ENCODE results near the gene AOPEP. TPM values are rescaled to one million over a fixed set of nuclear protein-coding genes. Genes with fewer than 3 reads are reported as not detected.

Gene AOPEP
- total and polyA plus RNA-seq, 2 donors: 9.6 to 36.5 TPM

GRCh38 chr9:95126739-95127138 is 400.2 kb downstream of the AOPEP start:
- no peak for DNase-seq (ENCODE audit: low read depth in 6 of 9, low spot score in 9 of 9)
- H3K27ac ChIP-seq (ENCODE audit: low read depth in 1 of 2, low read length in 1 of 2): no peak overlapping the region
- peaks cover 0 to 11% of the 10 kb centered on the region in 2 donors for H3K36me3 ChIP-seq (ENCODE audit: control insufficient read depth in 2 of 2, insufficient read depth in 2 of 2, low read length in 1 of 2)
- H3K4me3 ChIP-seq (ENCODE audit: low read length in 2 of 2): no peak overlapping the region
- H3K9me3 ChIP-seq (ENCODE audit: control insufficient read depth in 2 of 2, insufficient read depth in 1 of 2, low read length in 1 of 2): no peaks in the 10 kb centered on the region
- WGBS: 96% methylated on average over 9 of the region's 9 CpGs
- peaks cover 0 to 4% of the 10 kb centered on the region in 2 donors for H3K4me1 ChIP-seq (ENCODE audit: control insufficient read depth in 2 of 2, insufficient read depth in 2 of 2, low read length in 2 of 2)
- no peaks in the 10 kb centered on the region for H3K27me3 ChIP-seq (ENCODE audit: control insufficient read depth in 2 of 2, insufficient read depth in 1 of 2, low read length in 1 of 2)

DNA sequence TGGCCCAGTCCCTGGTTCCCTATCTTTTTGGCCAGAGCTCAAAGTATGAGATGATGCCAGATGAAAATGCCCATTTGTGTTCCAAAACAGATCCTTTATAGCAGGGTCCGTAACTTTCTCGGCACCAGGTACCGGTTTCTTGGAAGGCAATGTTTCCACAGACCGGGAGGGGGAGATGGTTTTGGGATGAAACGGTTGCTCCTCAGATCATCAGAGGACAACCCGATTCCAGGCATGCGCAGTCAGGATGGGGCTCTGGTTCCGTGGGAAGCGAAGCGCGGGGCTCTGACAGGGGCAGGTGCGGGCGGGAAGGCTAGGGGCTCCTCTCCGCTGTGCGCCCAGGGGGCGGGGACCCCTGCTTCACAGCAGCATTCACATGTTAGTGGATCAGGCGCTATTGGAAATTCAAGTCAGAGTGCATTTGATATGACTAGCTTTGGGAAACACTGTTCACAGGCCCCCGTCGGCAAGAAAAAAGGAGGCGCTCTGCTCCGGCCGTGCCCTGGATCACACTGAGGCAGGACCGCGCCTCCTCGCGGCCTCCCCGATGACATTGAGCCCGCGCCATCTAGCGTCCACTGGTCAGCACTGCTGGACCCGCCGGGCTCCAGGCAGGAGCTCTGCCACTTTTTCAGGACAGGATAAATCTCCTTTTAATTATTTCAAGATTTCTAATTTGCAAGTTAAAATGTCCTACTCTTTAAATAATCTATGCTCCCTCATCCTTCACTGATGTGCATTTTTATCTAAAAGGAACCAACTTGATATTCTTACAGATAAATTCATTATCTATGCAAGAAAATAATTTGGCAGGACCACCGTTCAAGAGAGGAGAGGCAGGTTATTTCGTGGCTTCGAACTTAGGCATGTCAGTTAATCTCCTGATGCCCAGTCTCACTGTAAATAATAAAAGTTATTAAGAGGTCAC is 401.0 kb downstream of the AOPEP start:
- peaks cover 0 to 4% of the 10 kb centered on the region in 2 donors for H3K4me1 ChIP-seq (ENCODE audit: control insufficient read depth in 2 of 2, insufficient read depth in 2 of 2, low read length in 2 of 2)
- no peaks in the 10 kb centered on the region for H3K27me3 ChIP-seq (ENCODE audit: control insufficient read depth in 2 of 2, insufficient read depth in 1 of 2, low read length in 1 of 2)
- 35% methylated on average over 35 of the region's 35 CpGs for WGBS
- peaks cover 0 to 10% of the 10 kb centered on the region in 2 donors for H3K36me3 ChIP-seq (ENCODE audit: control insufficient read depth in 2 of 2, insufficient read depth in 2 of 2, low read length in 1 of 2)
- no peak overlapping the region for H3K4me3 ChIP-seq (ENCODE audit: low read length in 2 of 2)
- peak in 8 of 9 donors; percentile 9 to 75 (median 46) for DNase-seq (ENCODE audit: low read depth in 6 of 9, low spot score in 9 of 9)
- no peak overlapping the region for H3K27ac ChIP-seq (ENCODE audit: low read depth in 1 of 2, low read length in 1 of 2)
- no peaks in the 10 kb centered on the region for H3K9me3 ChIP-seq (ENCODE audit: control insufficient read depth in 2 of 2, insufficient read depth in 1 of 2, low read length in 1 of 2)

DNA sequence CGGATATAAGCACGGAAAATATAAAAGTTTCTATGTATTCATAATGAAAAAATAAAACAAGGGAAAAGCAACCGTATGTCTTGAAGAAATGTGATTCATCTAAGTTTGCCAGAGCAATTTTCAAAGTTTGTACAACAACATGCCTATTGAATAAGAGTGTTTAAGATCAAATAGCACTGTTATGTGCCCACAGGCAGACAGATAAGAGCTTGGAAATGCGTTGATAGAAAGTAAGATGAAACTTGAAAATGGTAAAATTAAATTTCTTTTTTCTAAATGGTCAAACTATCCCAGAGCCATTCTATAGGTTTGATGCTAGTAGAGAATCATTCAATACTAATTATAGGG is 401.7 kb downstream of the AOPEP start:
- WGBS: 97% methylated on average over 4 of the region's 4 CpGs
- no peak for DNase-seq (ENCODE audit: low read depth in 6 of 9, low spot score in 9 of 9)
- Histone ChIP-seq H3K27ac (ENCODE audit: low read depth in 1 of 2, low read length in 1 of 2) (no peak overlapping the region), H3K9me3 (ENCODE audit: control insufficient read depth in 2 of 2, insufficient read depth in 1 of 2, low read length in 1 of 2) (no peaks in the 10 kb centered on the region), H3K4me3 (ENCODE audit: low read length in 2 of 2) (no peak overlapping the region), H3K4me1 (ENCODE audit: control insufficient read depth in 2 of 2, insufficient read depth in 2 of 2, low read length in 2 of 2) (peaks cover 0 to 4% of the 10 kb centered on the region in 2 donors), H3K36me3 (ENCODE audit: control insufficient read depth in 2 of 2, insufficient read depth in 2 of 2, low read length in 1 of 2) (peaks cover 0 to 6% of the 10 kb centered on the region in 2 donors), H3K27me3 (ENCODE audit: control insufficient read depth in 2 of 2, insufficient read depth in 1 of 2, low read length in 1 of 2) (no peaks in the 10 kb centered on the region)

GRCh38 chr9:95129476-95130291 is 403.2 kb downstream of the AOPEP start:
- no peak for DNase-seq (ENCODE audit: low read depth in 6 of 9, low spot score in 9 of 9)
- Histone ChIP-seq H3K36me3 (ENCODE audit: control insufficient read depth in 2 of 2, insufficient read depth in 2 of 2, low read length in 1 of 2) (peaks cover 3 to 5% of the 10 kb centered on the region in 2 donors), H3K27ac (ENCODE audit: low read depth in 1 of 2, low read length in 1 of 2) (no peak overlapping the region), H3K4me3 (ENCODE audit: low read length in 2 of 2) (no peak overlapping the region), H3K4me1 (ENCODE audit: control insufficient read depth in 2 of 2, insufficient read depth in 2 of 2, low read length in 2 of 2) (peaks cover 0 to 4% of the 10 kb centered on the region in 2 donors), H3K9me3 (ENCODE audit: control insufficient read depth in 2 of 2, insufficient read depth in 1 of 2, low read length in 1 of 2) (no peaks in the 10 kb centered on the region), H3K27me3 (ENCODE audit: control insufficient read depth in 2 of 2, insufficient read depth in 1 of 2, low read length in 1 of 2) (no peaks in the 10 kb centered on the region)
- 98% methylated on average over 8 of the region's 8 CpGs for WGBS

DNA sequence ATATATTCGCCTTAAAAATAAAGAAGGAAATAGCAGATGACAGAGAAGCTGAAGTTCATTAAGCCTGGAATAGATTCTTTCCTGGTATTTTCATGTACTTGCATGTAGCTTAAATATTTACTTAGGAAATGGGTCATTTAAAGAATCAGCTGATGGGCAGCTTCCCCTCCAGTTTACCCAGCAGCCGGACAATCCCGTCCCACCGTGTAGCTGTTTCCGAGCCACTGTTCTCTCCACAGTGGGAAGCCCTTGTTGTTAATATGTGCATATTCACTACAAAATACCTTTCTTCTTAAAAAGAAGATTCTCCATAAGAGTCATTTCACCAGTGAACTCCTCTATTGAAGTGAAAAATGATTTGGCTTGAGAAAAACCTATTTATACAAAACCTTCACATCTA is 404.0 kb downstream of the AOPEP start:
- 98% methylated on average over 5 of the region's 5 CpGs for WGBS
- DNase-seq (ENCODE audit: low read depth in 6 of 9, low spot score in 9 of 9): no peak
- H3K4me1 ChIP-seq (ENCODE audit: control insufficient read depth in 2 of 2, insufficient read depth in 2 of 2, low read length in 2 of 2): peaks cover 0 to 4% of the 10 kb centered on the region in 2 donors
- H3K4me3 ChIP-seq (ENCODE audit: low read length in 2 of 2): no peak overlapping the region
- peaks cover 0 to 5% of the 10 kb centered on the region in 2 donors for H3K36me3 ChIP-seq (ENCODE audit: control insufficient read depth in 2 of 2, insufficient read depth in 2 of 2, low read length in 1 of 2)
- no peaks in the 10 kb centered on the region for H3K27me3 ChIP-seq (ENCODE audit: control insufficient read depth in 2 of 2, insufficient read depth in 1 of 2, low read length in 1 of 2)
- no peak overlapping the region for H3K27ac ChIP-seq (ENCODE audit: low read depth in 1 of 2, low read length in 1 of 2)
- H3K9me3 ChIP-seq (ENCODE audit: control insufficient read depth in 2 of 2, insufficient read depth in 1 of 2, low read length in 1 of 2): no peaks in the 10 kb centered on the region

DNA sequence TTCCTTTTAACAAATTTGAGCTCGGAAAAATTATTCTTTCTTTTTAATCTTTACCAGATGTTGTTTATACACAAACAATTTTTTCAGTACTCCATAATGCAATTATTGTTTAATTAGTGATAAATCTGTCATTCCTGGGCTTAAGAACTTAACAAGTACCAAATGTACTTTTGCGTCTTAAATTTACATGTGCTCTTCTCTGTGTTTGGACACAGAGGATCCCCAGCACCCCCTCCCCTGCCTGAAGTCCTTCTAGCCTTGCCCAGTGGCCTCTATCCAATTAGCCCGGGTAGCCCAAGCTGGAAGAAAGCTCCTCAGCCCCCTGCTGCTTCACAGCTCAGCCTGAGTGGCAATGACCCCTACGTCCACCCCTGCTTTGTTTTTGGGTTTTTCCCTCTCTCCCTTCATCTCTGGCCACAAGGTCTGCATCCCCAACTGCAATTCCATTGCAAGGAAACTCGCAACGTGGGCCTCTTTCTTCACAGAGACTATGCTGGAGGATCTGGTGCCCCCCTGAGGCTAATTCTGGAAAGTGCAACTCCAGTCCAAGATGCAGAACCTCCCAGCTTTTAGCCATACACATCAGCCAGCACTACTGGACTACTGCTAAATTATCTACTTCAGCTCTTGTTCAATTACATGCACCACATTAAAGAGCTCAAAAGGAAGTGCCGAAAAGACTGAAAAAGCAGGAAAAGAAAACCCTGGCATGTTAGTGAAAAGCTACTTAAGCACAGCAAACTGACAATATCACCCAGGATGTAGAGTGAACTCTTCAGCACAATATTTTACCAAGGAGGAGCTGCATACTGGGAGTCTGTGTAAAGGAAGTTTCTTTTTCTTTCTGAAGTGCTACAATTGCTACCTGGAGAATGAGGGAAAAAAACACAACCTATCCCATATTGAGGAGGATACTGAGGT is 404.8 kb downstream of the AOPEP start:
- H3K4me1 ChIP-seq (ENCODE audit: control insufficient read depth in 2 of 2, insufficient read depth in 2 of 2, low read length in 2 of 2): peaks cover 0 to 4% of the 10 kb centered on the region in 2 donors
- DNase-seq (ENCODE audit: low read depth in 6 of 9, low spot score in 9 of 9): peak in 7 of 9 donors; percentile 22 to 69 (median 41)
- no peak overlapping the region for H3K27ac ChIP-seq (ENCODE audit: low read depth in 1 of 2, low read length in 1 of 2)
- H3K27me3 ChIP-seq (ENCODE audit: control insufficient read depth in 2 of 2, insufficient read depth in 1 of 2, low read length in 1 of 2): no peaks in the 10 kb centered on the region
- H3K4me3 ChIP-seq (ENCODE audit: low read length in 2 of 2): no peak overlapping the region
- 59% methylated on average over 7 of the region's 7 CpGs for WGBS
- peaks cover 0 to 5% of the 10 kb centered on the region in 2 donors for H3K36me3 ChIP-seq (ENCODE audit: control insufficient read depth in 2 of 2, insufficient read depth in 2 of 2, low read length in 1 of 2)
- no peaks in the 10 kb centered on the region for H3K9me3 ChIP-seq (ENCODE audit: control insufficient read depth in 2 of 2, insufficient read depth in 1 of 2, low read length in 1 of 2)

- Histone ChIP-seq H3K27ac (ENCODE audit: low read depth in 1 of 2, low read length in 1 of 2) (no peak overlapping the region), H3K4me3 (ENCODE audit: low read length in 2 of 2) (no peak overlapping the region), H3K4me1 (ENCODE audit: control insufficient read depth in 2 of 2, insufficient read depth in 2 of 2, low read length in 2 of 2) (no peaks in the 10 kb centered on the region), H3K9me3 (ENCODE audit: control insufficient read depth in 2 of 2, insufficient read depth in 1 of 2, low read length in 1 of 2) (no peaks in the 10 kb centered on the region), H3K36me3 (ENCODE audit: control insufficient read depth in 2 of 2, insufficient read depth in 2 of 2, low read length in 1 of 2) (peaks cover 0 to 5% of the 10 kb centered on the region in 2 donors), H3K27me3 (ENCODE audit: control insufficient read depth in 2 of 2, insufficient read depth in 1 of 2, low read length in 1 of 2) (no peaks in the 10 kb centered on the region)
- WGBS: 93% methylated on average over 17 of the region's 17 CpGs
- no peak for DNase-seq (ENCODE audit: low read depth in 6 of 9, low spot score in 9 of 9)
These were observed 406.1 kb downstream of the AOPEP start for GRCh38 chr9:95132366-95133324.

DNA sequence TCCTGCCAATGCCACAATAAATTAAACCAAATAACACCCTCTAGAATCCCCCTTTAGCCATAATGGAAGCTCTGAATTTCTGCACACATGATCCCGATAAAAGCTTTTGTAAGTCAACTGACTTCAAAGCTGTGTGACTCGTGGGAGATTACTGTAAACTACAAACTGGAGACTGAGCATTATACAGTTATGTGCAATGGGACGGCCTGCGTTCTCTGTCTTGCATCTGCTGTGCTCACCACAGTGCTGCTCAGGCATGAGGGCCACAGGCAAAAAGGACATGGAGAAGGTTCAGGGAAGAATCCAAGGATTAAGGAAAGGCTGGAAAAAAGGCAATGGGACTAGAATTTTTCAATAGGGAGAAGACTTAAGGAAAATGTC is 406.8 kb downstream of the AOPEP start:
- DNase-seq (ENCODE audit: low read depth in 6 of 9, low spot score in 9 of 9): no peak
- 99% methylated on average over 4 of the region's 4 CpGs for WGBS
- Histone ChIP-seq H3K4me1 (ENCODE audit: control insufficient read depth in 2 of 2, insufficient read depth in 2 of 2, low read length in 2 of 2) (no peaks in the 10 kb centered on the region), H3K27ac (ENCODE audit: low read depth in 1 of 2, low read length in 1 of 2) (no peak overlapping the region), H3K4me3 (ENCODE audit: low read length in 2 of 2) (no peak overlapping the region), H3K36me3 (ENCODE audit: control insufficient read depth in 2 of 2, insufficient read depth in 2 of 2, low read length in 1 of 2) (peaks cover 0 to 5% of the 10 kb centered on the region in 2 donors), H3K27me3 (ENCODE audit: control insufficient read depth in 2 of 2, insufficient read depth in 1 of 2, low read length in 1 of 2) (no peaks in the 10 kb centered on the region), H3K9me3 (ENCODE audit: control insufficient read depth in 2 of 2, insufficient read depth in 1 of 2, low read length in 1 of 2) (no peaks in the 10 kb centered on the region)
